Stimulated activated CD8-positive, alpha-beta memory T cell treated with anti-CD3 and anti-CD28 coated beads, Interleukin-15, amount 100 ng/mL, for 4 hours (primary cell): ENCODE results near the gene LIAS.
A peak's percentile ranks its signal among the peaks of the same experiment; 100 is the strongest.

ENCODE experiments used
- DNase-seq, 2 donors: peaks; one replicate each; pipeline ENCODE4 v3.0.0-alpha.2; 2020; ENCODE audit warnings: low read depth in 2 of 2

The LIAS gene

GRCh38 chr4:39528061-39528465, 69.2 kb downstream of the LIAS start:
- peak in 1 of 2 donors; percentile 1 for DNase-seq
